ENCODE results near the gene LRP1B. TPM values are rescaled to one million over a fixed set of nuclear protein-coding genes. Genes with fewer than 3 reads are reported as not detected.

The LRP1B gene
- total and polyA plus RNA-seq, 2 donors (not counting 1 experiment from before 2014, with no cell fraction given): not detected

DNA sequence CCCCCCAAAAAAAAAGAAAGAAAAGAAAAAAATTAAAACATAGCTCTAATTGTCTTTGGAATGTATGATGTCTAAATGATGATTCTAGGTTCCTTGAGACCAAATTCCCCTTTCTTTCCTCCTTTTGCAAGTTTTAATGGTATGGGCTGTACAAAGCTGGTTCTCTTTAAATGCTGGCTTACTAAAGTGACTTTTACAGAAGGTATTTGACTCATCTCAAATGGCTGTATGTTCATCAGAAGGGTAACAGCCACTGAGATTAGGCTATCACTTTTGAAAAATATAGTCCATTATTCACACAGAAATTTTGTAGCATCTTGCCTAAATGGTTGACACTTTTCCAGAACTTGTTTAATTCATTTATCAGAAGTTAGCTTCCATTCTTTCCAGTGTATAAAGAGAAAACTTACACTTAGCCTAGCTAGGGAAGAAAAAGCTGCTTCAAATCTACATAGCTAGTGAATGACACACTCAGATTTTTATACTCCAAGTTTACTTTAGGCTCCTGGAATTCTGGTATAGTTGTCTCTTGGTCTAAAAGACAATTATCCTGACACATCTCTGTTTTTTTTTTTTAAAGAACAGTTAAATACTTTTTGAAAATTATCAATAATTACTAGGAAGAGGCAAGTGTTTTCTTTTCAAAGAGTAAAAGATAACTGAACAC, 622.6 kb downstream of the LRP1B start:
- Histone ChIP-seq H3K4me3 (ENCODE audit: control extremely low read depth in 1 of 5, extremely low read depth in 1 of 5, insufficient read depth in 1 of 5, low read depth in 2 of 5, low read length in 4 of 5) (no peak overlapping the region), H3K9ac (ENCODE audit: low read length) (no peak overlapping the region), H3K9me3 (ENCODE audit: control extremely low read depth in 1 of 3, control insufficient read depth in 2 of 3, insufficient read depth in 1 of 3, low read length in 2 of 3) (no peaks in the 10 kb centered on the region), H3K79me2 (ENCODE audit: control insufficient read depth, insufficient read depth, low read length) (no peaks in the 10 kb centered on the region), H3K36me3 (replicated peaks in 1 of 2; ENCODE audit: control extremely low read depth in 1 of 2, control insufficient read depth in 1 of 2, extremely low read depth in 1 of 2, insufficient read depth in 2 of 2, low read length in 1 of 2) (no peaks in the 10 kb centered on the region), H2AFZ (ENCODE audit: insufficient read depth, low read depth, low read length, poor library complexity, severe bottlenecking) (no peak overlapping the region), H3K4me2 (replicated peaks; ENCODE audit: low read depth, low read length, poor library complexity, severe bottlenecking) (no peak overlapping the region), H3K4me1 (ENCODE audit: control insufficient read depth in 2 of 2, insufficient read depth in 2 of 2, low read length in 2 of 2) (no peaks in the 10 kb centered on the region), H3K27me3 (replicated peaks in 1 of 4; ENCODE audit: control extremely low read depth in 1 of 4, control insufficient read depth in 3 of 4, insufficient read depth in 4 of 4, low read length in 3 of 4) (no peaks in the 10 kb centered on the region), H4K20me1 (ENCODE audit: control insufficient read depth, insufficient read depth, low read length, poor library complexity, severe bottlenecking) (no peaks in the 10 kb centered on the region), H3K27ac (ENCODE audit: low read length in 2 of 2) (no peak overlapping the region)
- Mint-ChIP-seq H3K9me3 (ENCODE audit: insufficient read depth) (no peaks in the 10 kb centered on the region), H3K4me3 (no peak overlapping the region), H3K27ac (no peak overlapping the region), H3K27me3 (no peaks in the 10 kb centered on the region), H3K4me1 (no peaks in the 10 kb centered on the region)
- DNase-seq (no peak), ATAC-seq (ENCODE audit: low read depth) (no peak)
- intact Hi-C loops (cut with micrococcal nuclease): no loop called here
- TF ChIP-seq EZH2 (IDR thresholded peaks at IDR 0.05; ENCODE audit: borderline replicate concordance, insufficient read depth, low read depth, low read length, poor library complexity, severe bottlenecking): no peak
- TF ChIP-seq CTCF (IDR thresholded peaks at IDR 0.05): no peak
- ChIA-PET POLR2A (no interaction called here), CTCF (no interaction called here)

- CTCF ChIA-PET: no interaction called here
- Histone ChIP-seq H3K36me3 (replicated peaks in 1 of 2; ENCODE audit: control extremely low read depth in 1 of 2, control insufficient read depth in 1 of 2, extremely low read depth in 1 of 2, insufficient read depth in 2 of 2, low read length in 1 of 2) (no peaks in the 10 kb centered on the region), H3K9me3 (ENCODE audit: control extremely low read depth in 1 of 3, control insufficient read depth in 2 of 3, insufficient read depth in 1 of 3, low read length in 2 of 3) (no peaks in the 10 kb centered on the region), H4K20me1 (ENCODE audit: control insufficient read depth, insufficient read depth, low read length, poor library complexity, severe bottlenecking) (no peaks in the 10 kb centered on the region), H3K27ac (ENCODE audit: low read length in 2 of 2) (no peak overlapping the region), H3K4me3 (ENCODE audit: control extremely low read depth in 1 of 5, extremely low read depth in 1 of 5, insufficient read depth in 1 of 5, low read depth in 2 of 5, low read length in 4 of 5) (no peak overlapping the region), H2AFZ (ENCODE audit: insufficient read depth, low read depth, low read length, poor library complexity, severe bottlenecking) (no peak overlapping the region), H3K9ac (ENCODE audit: low read length) (no peak overlapping the region), H3K27me3 (replicated peaks in 1 of 4; ENCODE audit: control extremely low read depth in 1 of 4, control insufficient read depth in 3 of 4, insufficient read depth in 4 of 4, low read length in 3 of 4) (no peaks in the 10 kb centered on the region), H3K4me2 (replicated peaks; ENCODE audit: low read depth, low read length, poor library complexity, severe bottlenecking) (no peak overlapping the region), H3K79me2 (ENCODE audit: control insufficient read depth, insufficient read depth, low read length) (no peaks in the 10 kb centered on the region), H3K4me1 (ENCODE audit: control insufficient read depth in 2 of 2, insufficient read depth in 2 of 2, low read length in 2 of 2) (no peaks in the 10 kb centered on the region)
- POLR2A ChIA-PET: no interaction called here
- DNase-seq (no peak), ATAC-seq (ENCODE audit: low read depth) (no peak)
- no peak overlapping the region for H3K4me3 Mint-ChIP-seq
- no peaks in the 10 kb centered on the region for H3K4me1 Mint-ChIP-seq
- whole genome bisulfite sequencing (ENCODE audit: insufficient coverage): no CpG with 5 or more reads among the region's 2 CpGs
- H3K27ac Mint-ChIP-seq: no peak overlapping the region
- no peaks in the 10 kb centered on the region for H3K9me3 Mint-ChIP-seq (ENCODE audit: insufficient read depth)
- intact Hi-C loops (cut with micrococcal nuclease): no loop called here
- H3K27me3 Mint-ChIP-seq: no peaks in the 10 kb centered on the region
- TF ChIP-seq CTCF (IDR thresholded peaks at IDR 0.05): no peak
Observed at GRCh38 chr2:141506135-141506534, 624.7 kb downstream of the LRP1B start.
